ENCODE measurements around the gene FTO.

- TF ChIP-seq CTCF (IDR thresholded peaks at IDR 0.05): no peak
- no peak for TF ChIP-seq POLR2AphosphoS5 (IDR thresholded peaks at IDR 0.05)
- TF ChIP-seq POLR2A (IDR thresholded peaks at IDR 0.05): no peak
- TF ChIP-seq EP300 (IDR thresholded peaks at IDR 0.05): no peak
These were observed 191.9 kb downstream of the FTO start for GRCh38 chr16:53895851-53896250.
